Mucosa of descending colon (tissue), 3 donors: ENCODE data around the gene MAFG. TPM values are rescaled to one million over a fixed set of nuclear protein-coding genes. Genes with fewer than 3 reads are reported as not detected.

ENCODE experiments used
- ATAC-seq: fragments of 200-7000 bp; cut with Tn5 transposase; one replicate; pipeline ENCODE4 v1.9.1; 2020; ENCODE audit warnings: mild to moderate bottlenecking, moderate library complexity
- DNase-seq, 3 donors: peaks; one replicate each; pipeline ENCODE4 v3.0.0-alpha.2; 2020
- H3K36me3 ChIP-seq: fragments of 200-600 bp; one replicate; pipeline ENCODE4 v1.8.0; 2021; ENCODE audit warnings: low read depth, mild to moderate bottlenecking
- H3K4me1 ChIP-seq: fragments of 200-600 bp; one replicate; pipeline ENCODE4 v1.8.0; 2021; ENCODE audit warnings: low read depth, mild to moderate bottlenecking
- H3K4me3 ChIP-seq: fragments of 200-600 bp; one replicate; pipeline ENCODE4 v1.8.0; 2021; ENCODE audit warnings: mild to moderate bottlenecking
- H3K9me3 ChIP-seq: fragments of 200-600 bp; one replicate; pipeline ENCODE4 v1.8.0; 2021; ENCODE audit warnings: mild to moderate bottlenecking
- CTCF ChIP-seq: fragments of 200-600 bp; IDR thresholded peaks from one replicate; pipeline ENCODE4 v1.8.0; 2022; ENCODE audit warnings: antibody characterized with exemption, mild to moderate bottlenecking
- intact Hi-C, 2 donors: fragments of 100-400 bp; cut with DNase I in 1 of 2; cut with micrococcal nuclease in 1 of 2; formaldehyde crosslinking; loops; one replicate each; pipeline versions ENCODE4 v1.11.0 to v1.11.1; 2022; cut with DNase I, micrococcal nuclease
- total RNA-seq, 3 donors: library from RNA; stranded (reverse); fragmentation: NEBNext Ultra II Directional in 2 of 3; extraction: Animal tissue kit (Norgen Biotek cat#: 25700) in 2 of 3; gene quantifications; one replicate each; pipeline versions ENCODE4 v1.2.1 to v1.2.4, GENCODE V29; 2021 to 2023
- donor health status: DM: no; HTN: no; CAD: no; lungs with moderate emphysema.
- donor health status: DM: no; HTN: no; CAD: no.
- donor health status: DM: no; HTN: yes; CAD: no.

Gene MAFG
- total RNA-seq, 3 donors from 2014 or later: 17.4 to 34.0 (median 21.1) TPM

GRCh38 chr17:81942167-81942553 is 14.6 kb upstream of the MAFG start:
- TF ChIP-seq CTCF: no peak
- ATAC-seq (no peak), DNase-seq (no peak)
- no peak overlapping the region for H3K4me3 ChIP-seq
- no peaks in the 10 kb centered on the region for H3K36me3 ChIP-seq
- intact Hi-C loops: no loop called here
- peaks cover 7% of the 10 kb centered on the region for H3K4me1 ChIP-seq
- no peaks in the 10 kb centered on the region for H3K9me3 ChIP-seq

GRCh38 chr17:81941484-81942166 is 14.1 kb upstream of the MAFG start:
- Histone ChIP-seq H3K4me3 (no peak overlapping the region), H3K36me3 (no peaks in the 10 kb centered on the region), H3K9me3 (no peaks in the 10 kb centered on the region), H3K4me1 (peaks cover 10% of the 10 kb centered on the region)
- no peak for ATAC-seq
- no peak for TF ChIP-seq CTCF
- no peak for DNase-seq
- intact Hi-C loops: no loop called here

- intact Hi-C loops: no loop called here
- H3K4me3 ChIP-seq: no peak overlapping the region
- peaks cover 12% of the 10 kb centered on the region for H3K4me1 ChIP-seq
- H3K9me3 ChIP-seq: no peaks in the 10 kb centered on the region
- no peak for TF ChIP-seq CTCF
- ATAC-seq (no peak), DNase-seq (peak in 1 of 3 donors; percentile 54)
- no peaks in the 10 kb centered on the region for H3K36me3 ChIP-seq
Measured at GRCh38 chr17:81940538-81941483, 13.3 kb upstream of the MAFG start.

GRCh38 chr17:81939881-81940385 is 12.4 kb upstream of the MAFG start:
- intact Hi-C loops: no loop called here

GRCh38 chr17:81939218-81939617 is 11.7 kb upstream of the MAFG start:
- ATAC-seq (no peak), DNase-seq (peak in 1 of 3 donors; percentile 27)
- no peak for TF ChIP-seq CTCF
- Histone ChIP-seq H3K4me3 (no peak overlapping the region), H3K4me1 (peaks cover 12% of the 10 kb centered on the region), H3K9me3 (no peaks in the 10 kb centered on the region), H3K36me3 (no peaks in the 10 kb centered on the region)
- intact Hi-C loops: no loop called here

More at GRCh38 chr17:81939881-81940385, 12.4 kb upstream of the MAFG start:
- peaks cover 12% of the 10 kb centered on the region for H3K4me1 ChIP-seq
- no peak overlapping the region for H3K4me3 ChIP-seq
- H3K9me3 ChIP-seq: no peaks in the 10 kb centered on the region
- no peak for TF ChIP-seq CTCF
- DNase-seq: peak in 2 of 3 donors; percentile 32 to 61
- H3K36me3 ChIP-seq: no peaks in the 10 kb centered on the region
- no peak for ATAC-seq
